HEK293T (cell line): ENCODE measurements around the gene ROR1.

ENCODE experiments used
- CTCF ChIA-PET: fragments of 350-600 bp; formaldehyde crosslinking; extraction: SDS; loops from one replicate; lab custom pipeline; 2021; ENCODE audit warnings: antibody characterized with exemption, inconsistent platforms; lab: Yijun Ruan, JAX
- POLR2A ChIA-PET: fragments of 350-600 bp; formaldehyde crosslinking; extraction: SDS; loops from one replicate; lab custom pipeline; 2020; ENCODE audit warnings: antibody characterized with exemption, inconsistent platforms; lab: Yijun Ruan, JAX
- DNase-seq: peaks from one replicate; pipeline ENCODE4 v3.0.0; 2012; ENCODE audit warnings: mixed read lengths; ENCODE audit errors: extremely low spot score
- ARNT ChIP-seq: fragments of 450-650 bp; IDR thresholded peaks from 2 replicates; pipeline ENCODE4 v1.6.1; 2017; ENCODE audit warnings: mild to moderate bottlenecking
- BHLHE40 ChIP-seq: fragments of 450-650 bp; IDR thresholded peaks from 2 replicates; pipeline ENCODE4 v1.6.1; 2016; ENCODE audit warnings: mild to moderate bottlenecking, moderate library complexity, borderline replicate concordance
- CTBP1 ChIP-seq: fragments of 450-650 bp; IDR thresholded peaks from 2 replicates; pipeline ENCODE4 v1.6.1; 2016; ENCODE audit warnings: borderline replicate concordance
- ELF4 ChIP-seq: fragments of 450-650 bp; IDR thresholded peaks from 2 replicates; pipeline ENCODE4 v1.6.1; 2017; ENCODE audit warnings: antibody characterized with exemption
- FOXA1 ChIP-seq: fragments of 450-650 bp; IDR thresholded peaks from 2 replicates; pipeline ENCODE4 v1.6.1; 2016; ENCODE audit warnings: mild to moderate bottlenecking
- FOXK2 ChIP-seq: fragments of 450-650 bp; IDR thresholded peaks from 2 replicates; pipeline ENCODE4 v1.6.1; 2016; ENCODE audit warnings: mild to moderate bottlenecking
- FOXM1 ChIP-seq: fragments of 450-650 bp; IDR thresholded peaks from 2 replicates; pipeline ENCODE4 v1.6.1; 2017; ENCODE audit warnings: mild to moderate bottlenecking, borderline replicate concordance
- HDGF ChIP-seq: fragments of 450-650 bp; IDR thresholded peaks from 2 replicates; pipeline ENCODE4 v1.6.1; 2017; ENCODE audit warnings: antibody characterized with exemption, borderline replicate concordance
- L3MBTL2 ChIP-seq: fragments of 450-650 bp; conservative IDR thresholded peaks from 2 replicates; pipeline ENCODE4 v1.6.1; 2016; ENCODE audit warnings: mild to moderate bottlenecking
- LEF1 ChIP-seq: fragments of 450-650 bp; IDR thresholded peaks from 2 replicates; pipeline ENCODE4 v1.6.1; 2017; ENCODE audit warnings: mild to moderate bottlenecking, borderline replicate concordance
- NFRKB ChIP-seq: fragments of 450-650 bp; IDR thresholded peaks from 2 replicates; pipeline ENCODE4 v1.6.1; 2016; ENCODE audit warnings: mild to moderate bottlenecking, moderate library complexity
- SP1 ChIP-seq: fragments of 450-650 bp; IDR thresholded peaks from 2 replicates; pipeline ENCODE4 v1.6.1; 2017
- SUZ12 ChIP-seq: fragments of 450-650 bp; IDR thresholded peaks from 2 replicates; pipeline ENCODE4 v1.6.1; 2016; ENCODE audit warnings: mild to moderate bottlenecking
- TARDBP ChIP-seq: fragments of 450-650 bp; IDR thresholded peaks from 2 replicates; pipeline ENCODE4 v1.6.1; 2016
- ZNF384 ChIP-seq: fragments of 450-650 bp; IDR thresholded peaks from 2 replicates; pipeline ENCODE4 v1.6.1; 2016
- TF ChIP-seq, protein P1 (sequence below): fragments of 450-650 bp; IDR thresholded peaks from 2 replicates; pipeline ENCODE4 v1.6.1; 2016

Gene ROR1

GRCh38 chr1:64010316-64010715, 236.5 kb downstream of the ROR1 start:
- CTCF ChIA-PET, result no interaction called here

GRCh38 chr1:64013395-64013794, 239.6 kb downstream of the ROR1 start:
- TF ChIP-seq ELF4 (no peak), NFRKB (no peak), FOXA1 (no peak)
- POLR2A ChIA-PET, result no interaction called here
- no peak for DNase-seq
- CTCF ChIA-PET, result interaction anchor here (0.6 kb wide), 1 partner anchor 113 kb away, joined by 4 read pairs; no protein-coding TSS in a partner anchor

More at GRCh38 chr1:64010316-64010715, 236.5 kb downstream of the ROR1 start:
- TF ChIP-seq, protein P1, sequence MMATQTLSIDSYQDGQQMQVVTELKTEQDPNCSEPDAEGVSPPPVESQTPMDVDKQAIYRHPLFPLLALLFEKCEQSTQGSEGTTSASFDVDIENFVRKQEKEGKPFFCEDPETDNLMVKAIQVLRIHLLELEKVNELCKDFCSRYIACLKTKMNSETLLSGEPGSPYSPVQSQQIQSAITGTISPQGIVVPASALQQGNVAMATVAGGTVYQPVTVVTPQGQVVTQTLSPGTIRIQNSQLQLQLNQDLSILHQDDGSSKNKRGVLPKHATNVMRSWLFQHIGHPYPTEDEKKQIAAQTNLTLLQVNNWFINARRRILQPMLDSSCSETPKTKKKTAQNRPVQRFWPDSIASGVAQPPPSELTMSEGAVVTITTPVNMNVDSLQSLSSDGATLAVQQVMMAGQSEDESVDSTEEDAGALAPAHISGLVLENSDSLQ, result no peak
- TF ChIP-seq FOXM1 (no peak), CTBP1 (no peak), ELF4 (no peak), SUZ12 (no peak), HDGF (no peak), ZNF384 (no peak), TARDBP (no peak), L3MBTL2 (no peak), ARNT (no peak), NFRKB (no peak), FOXA1 (no peak), LEF1 (no peak), FOXK2 (no peak), SP1 (no peak), BHLHE40 (no peak)
- POLR2A ChIA-PET, result no interaction called here
- no peak for DNase-seq

GRCh38 chr1:64019818-64020217, 246.0 kb downstream of the ROR1 start:
- TF ChIP-seq ARNT (no peak), ZNF384 (no peak), HDGF (no peak), SP1 (no peak), L3MBTL2 (no peak), SUZ12 (no peak), NFRKB (no peak), ELF4 (no peak), FOXK2 (no peak), FOXA1 (no peak), CTBP1 (no peak), TARDBP (no peak), LEF1 (no peak), FOXM1 (no peak), BHLHE40 (no peak)
- TF ChIP-seq, protein P1, result no peak
- CTCF ChIA-PET, result no interaction called here
- POLR2A ChIA-PET, result no interaction called here
- DNase-seq, result no peak

- ChIA-PET POLR2A (no interaction called here), CTCF (interaction anchor here (0.8 kb wide), 1 partner anchor 54 kb away, joined by 3 read pairs; no protein-coding TSS in a partner anchor)
- TF ChIP-seq ZNF384 (no peak), SUZ12 (no peak), ARNT (no peak), L3MBTL2 (no peak), BHLHE40 (no peak), FOXA1 (no peak), HDGF (no peak), TARDBP (no peak), NFRKB (no peak), LEF1 (no peak), SP1 (no peak), FOXM1 (no peak), ELF4 (no peak), FOXK2 (no peak), CTBP1 (no peak)
- TF ChIP-seq, protein P1, result no peak
- no peak for DNase-seq
These were observed 247.2 kb downstream of the ROR1 start for GRCh38 chr1:64021066-64021465.

DNA sequence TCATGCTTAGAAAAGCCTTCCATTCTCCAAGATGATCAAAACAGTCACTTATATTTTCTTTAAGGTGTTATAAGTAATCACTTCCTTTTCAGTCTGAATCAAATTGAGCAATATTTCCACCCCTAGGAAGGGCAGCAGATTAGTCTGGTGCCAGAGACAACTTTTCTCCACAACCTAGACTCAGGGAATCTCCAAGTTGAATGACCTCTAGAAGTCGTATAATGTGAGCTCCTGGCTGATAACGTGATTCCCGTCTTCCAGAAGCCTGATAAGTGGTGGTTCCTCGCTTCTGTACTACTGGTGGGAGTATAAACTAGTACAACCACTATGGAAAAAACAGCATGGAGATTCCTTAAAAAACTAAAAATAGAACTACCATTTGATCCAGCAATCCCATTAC, 251.2 kb downstream of the ROR1 start:
- no peak for DNase-seq
- ChIA-PET CTCF (no interaction called here), POLR2A (no interaction called here)
- TF ChIP-seq ZNF384 (no peak), ARNT (no peak), HDGF (no peak), BHLHE40 (no peak), TARDBP (no peak), ELF4 (no peak), SUZ12 (no peak), FOXK2 (no peak), CTBP1 (no peak), FOXA1 (no peak), SP1 (no peak), L3MBTL2 (no peak), NFRKB (no peak), LEF1 (no peak), FOXM1 (no peak)
- TF ChIP-seq, protein P1, result no peak

- ChIA-PET CTCF (no interaction called here), POLR2A (no interaction called here)
- DNase-seq, result no peak
- no peak for TF ChIP-seq ARNT
- no peak for TF ChIP-seq FOXK2
- TF ChIP-seq LEF1, result no peak
- TF ChIP-seq SUZ12, result no peak
- TF ChIP-seq NFRKB, result no peak
- no peak for TF ChIP-seq HDGF
- no peak for TF ChIP-seq CTBP1
- TF ChIP-seq SP1, result no peak
- no peak for TF ChIP-seq ELF4
- no peak for TF ChIP-seq BHLHE40
- TF ChIP-seq ZNF384, result no peak
- no peak for TF ChIP-seq TARDBP
These were observed 255.2 kb downstream of the ROR1 start for GRCh38 chr1:64029037-64029436.
